Chondrocyte (in vitro differentiated cells): ENCODE results near the gene BOC. TPM values are rescaled to one million over a fixed set of nuclear protein-coding genes. Genes with fewer than 3 reads are reported as not detected.

ENCODE experiments used
- DNase-seq: peaks from one replicate; pipeline ENCODE4 v3.0.0; 2021; ENCODE audit warnings: mixed read lengths, low spot score
- H3K27ac Mint-ChIP-seq: one replicate; pipeline ENCODE4 v1.8.0; 2021; ENCODE audit warnings: mild to moderate bottlenecking, moderate library complexity, mixed read lengths; ENCODE audit not compliant: unreplicated experiment
- H3K27me3 Mint-ChIP-seq: 2 replicates; pipeline ENCODE4 v1.8.0; 2021; ENCODE audit warnings: low read depth, mixed read lengths
- H3K36me3 Mint-ChIP-seq: 2 replicates; pipeline ENCODE4 v1.8.0; 2021; ENCODE audit warnings: low read depth, mixed read lengths
- H3K4me1 Mint-ChIP-seq: 2 replicates; pipeline ENCODE4 v1.8.0; 2021; ENCODE audit warnings: low read depth, mild to moderate bottlenecking, mixed read lengths
- H3K4me3 Mint-ChIP-seq: one replicate; pipeline ENCODE4 v1.8.0; 2021; ENCODE audit warnings: mild to moderate bottlenecking, moderate library complexity, mixed read lengths; ENCODE audit not compliant: unreplicated experiment
- H3K9me3 Mint-ChIP-seq: 2 replicates; pipeline ENCODE4 v1.8.0; 2021; ENCODE audit warnings: low read depth, mixed read lengths
- CTCF ChIP-seq: fragments of 200-600 bp; sonication (generic); IDR thresholded peaks from 2 replicates; pipeline ENCODE4 v1.5.0; 2021; ENCODE audit warnings: antibody characterized with exemption, mild to moderate bottlenecking, moderate library complexity
- total RNA-seq: library from RNA; stranded (reverse); gene quantifications from 3 replicates; pipeline ENCODE4 v1.2.1, GENCODE V29; 2021

The BOC gene
- total RNA-seq, 1 donor from 2014 or later = 7.3 TPM

- no peak overlapping the region for H3K4me3 Mint-ChIP-seq
- H3K9me3 Mint-ChIP-seq = no peaks in the 10 kb centered on the region
- H3K27ac Mint-ChIP-seq = no peak overlapping the region
- H3K27me3 Mint-ChIP-seq = no peaks in the 10 kb centered on the region
- peaks cover 2% of the 10 kb centered on the region for H3K36me3 Mint-ChIP-seq
- no peak for DNase-seq
- peaks cover 17% of the 10 kb centered on the region for H3K4me1 Mint-ChIP-seq
- TF ChIP-seq CTCF = no peak
Measured at GRCh38 chr3:113226491-113226890, 15.1 kb downstream of the BOC start.

DNA sequence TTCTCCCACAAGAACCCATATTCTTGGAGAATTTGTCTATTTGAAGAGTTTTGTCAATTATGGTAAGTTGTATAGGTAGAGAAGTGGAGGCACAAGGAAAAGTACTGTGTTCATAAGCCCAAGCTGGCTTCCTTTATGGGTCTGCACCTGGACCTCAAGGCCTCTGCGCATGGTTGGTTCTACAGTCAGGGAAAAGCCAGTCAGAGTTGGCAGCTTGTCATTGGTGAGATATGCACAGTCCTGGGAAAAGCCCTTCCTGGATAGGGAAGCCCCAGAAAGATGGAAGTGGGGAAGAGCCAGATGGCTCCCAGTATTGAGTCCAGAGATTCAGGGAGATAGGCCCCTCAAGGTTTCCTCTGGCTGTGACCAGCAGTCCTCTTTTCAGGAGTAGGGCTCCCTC, 15.8 kb downstream of the BOC start:
- no peaks in the 10 kb centered on the region for H3K36me3 Mint-ChIP-seq
- H3K9me3 Mint-ChIP-seq = no peaks in the 10 kb centered on the region
- TF ChIP-seq CTCF = no peak
- peaks cover 19% of the 10 kb centered on the region for H3K4me1 Mint-ChIP-seq
- no peak overlapping the region for H3K27ac Mint-ChIP-seq
- H3K27me3 Mint-ChIP-seq = no peaks in the 10 kb centered on the region
- no peak for DNase-seq
- H3K4me3 Mint-ChIP-seq = no peak overlapping the region

DNA sequence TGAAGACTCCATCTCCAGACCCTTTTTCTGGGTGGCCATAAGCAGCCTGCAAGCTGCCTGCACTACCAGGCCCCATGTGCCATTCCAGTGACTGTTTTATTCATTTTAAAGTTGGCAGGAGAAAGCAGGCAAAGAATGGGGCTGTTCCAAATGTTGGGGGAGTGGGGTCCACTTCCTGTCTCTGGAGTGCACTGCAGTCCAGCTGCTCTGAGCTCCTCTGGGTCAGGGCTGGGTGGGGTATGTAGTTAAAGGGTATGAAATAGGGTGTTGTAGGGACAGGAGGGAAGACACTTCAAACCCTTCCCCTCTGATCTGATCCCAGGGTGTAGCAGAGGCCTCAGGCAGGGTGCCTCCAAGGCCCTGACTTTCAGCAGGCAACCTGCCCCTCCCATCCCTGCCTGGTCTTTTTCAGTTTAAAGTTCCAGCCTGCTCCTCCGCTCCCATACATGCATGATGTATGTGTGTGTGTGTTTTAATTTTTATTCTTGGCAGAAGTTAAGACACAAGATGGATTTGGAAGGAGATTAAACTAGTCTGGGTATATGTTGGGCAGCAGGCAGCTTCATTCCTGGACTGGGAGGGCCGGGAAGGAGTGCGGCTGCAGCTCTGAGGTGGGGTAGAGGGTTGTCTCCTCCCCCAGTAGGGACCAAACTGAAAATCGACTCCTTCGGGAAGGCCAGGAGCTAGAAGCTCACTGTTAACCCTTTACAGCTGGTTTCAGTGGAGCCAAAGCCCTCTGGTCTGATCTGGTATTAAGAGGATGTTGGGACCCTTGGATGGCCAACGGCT, 17.3 kb downstream of the BOC start:
- Mint-ChIP-seq H3K27ac (no peak overlapping the region), H3K4me3 (no peak overlapping the region), H3K9me3 (no peaks in the 10 kb centered on the region), H3K36me3 (no peaks in the 10 kb centered on the region), H3K4me1 (peaks cover 22% of the 10 kb centered on the region), H3K27me3 (no peaks in the 10 kb centered on the region)
- no peak for TF ChIP-seq CTCF
- DNase-seq = no peak

DNA sequence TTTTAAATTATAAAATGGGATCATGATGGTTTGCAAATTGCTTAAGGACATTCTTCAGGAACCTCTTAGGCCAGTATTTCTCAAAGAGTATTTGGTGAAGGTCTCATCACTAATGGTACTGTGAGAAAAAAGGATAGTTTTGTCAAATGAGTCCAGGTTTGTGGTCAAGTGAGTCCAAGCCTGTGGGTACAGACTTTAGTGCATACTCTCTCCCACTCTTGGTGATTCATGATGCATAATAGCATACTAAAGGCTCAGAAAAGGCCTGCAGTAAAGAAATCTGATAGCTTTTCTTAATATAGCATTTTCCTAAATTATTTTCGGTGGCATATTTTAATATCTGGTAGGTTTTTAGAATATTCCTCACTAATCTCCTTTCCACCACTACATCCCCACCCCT, 20.0 kb downstream of the BOC start:
- DNase-seq = no peak
- Mint-ChIP-seq H3K4me1 (peaks cover 38% of the 10 kb centered on the region), H3K27me3 (no peaks in the 10 kb centered on the region), H3K9me3 (no peaks in the 10 kb centered on the region), H3K36me3 (no peaks in the 10 kb centered on the region), H3K27ac (peak overlapping the region; percentile 88), H3K4me3 (no peak overlapping the region)
- TF ChIP-seq CTCF = no peak

GRCh38 chr3:113231827-113232253, 20.5 kb downstream of the BOC start:
- peak overlapping the region; percentile 88 for H3K27ac Mint-ChIP-seq
- H3K9me3 Mint-ChIP-seq = no peaks in the 10 kb centered on the region
- no peak overlapping the region for H3K4me3 Mint-ChIP-seq
- no peak for TF ChIP-seq CTCF
- no peak for DNase-seq
- H3K4me1 Mint-ChIP-seq = peaks cover 38% of the 10 kb centered on the region
- H3K27me3 Mint-ChIP-seq = no peaks in the 10 kb centered on the region
- H3K36me3 Mint-ChIP-seq = no peaks in the 10 kb centered on the region
